ENCODE data around the gene SOHLH1. TPM values are rescaled to one million over a fixed set of nuclear protein-coding genes. Genes with fewer than 3 reads are reported as not detected.

Gene SOHLH1
- total RNA-seq, 3 donors from 2014 or later = not detected

DNA sequence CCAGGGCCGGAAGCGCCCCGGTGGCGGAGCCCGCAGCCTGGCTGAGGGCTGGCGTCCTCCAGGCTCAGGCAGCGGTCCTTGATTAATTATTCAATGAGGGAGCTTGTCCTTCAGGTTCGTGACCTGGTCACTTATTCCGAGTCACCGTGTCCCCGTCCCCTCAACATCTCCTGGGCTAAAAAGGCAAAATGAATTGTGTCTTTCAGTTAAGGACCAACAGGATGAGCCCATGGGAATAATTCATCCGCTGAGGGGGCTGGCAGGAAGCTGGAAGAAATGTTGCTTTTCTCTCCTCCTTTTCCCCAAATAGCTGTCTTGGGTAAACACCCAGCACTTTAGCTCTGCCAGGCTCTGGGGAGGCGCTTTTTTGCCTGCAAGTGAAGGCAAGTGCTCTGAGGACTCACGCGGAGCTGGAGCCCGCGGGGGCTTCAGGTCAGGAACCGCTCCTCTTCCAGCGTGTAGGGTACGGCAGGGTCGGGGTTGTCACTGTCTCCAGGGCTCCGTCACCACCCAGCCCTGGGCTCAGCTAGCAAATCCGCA, 15.8 kb upstream of the SOHLH1 start:
- Histone ChIP-seq H3K4me3 (no peak overlapping the region), H3K27me3 (peaks cover 0 to 90% of the 10 kb centered on the region in 2 donors), H3K9me3 (no peaks in the 10 kb centered on the region), H3K4me1 (no peaks in the 10 kb centered on the region), H3K27ac (no peak overlapping the region), H3K36me3 (no peaks in the 10 kb centered on the region)
- intact Hi-C loops (cut with DNase I; ENCODE audit: low total_unique reads) = no loop called here
- TF ChIP-seq, protein P1, sequence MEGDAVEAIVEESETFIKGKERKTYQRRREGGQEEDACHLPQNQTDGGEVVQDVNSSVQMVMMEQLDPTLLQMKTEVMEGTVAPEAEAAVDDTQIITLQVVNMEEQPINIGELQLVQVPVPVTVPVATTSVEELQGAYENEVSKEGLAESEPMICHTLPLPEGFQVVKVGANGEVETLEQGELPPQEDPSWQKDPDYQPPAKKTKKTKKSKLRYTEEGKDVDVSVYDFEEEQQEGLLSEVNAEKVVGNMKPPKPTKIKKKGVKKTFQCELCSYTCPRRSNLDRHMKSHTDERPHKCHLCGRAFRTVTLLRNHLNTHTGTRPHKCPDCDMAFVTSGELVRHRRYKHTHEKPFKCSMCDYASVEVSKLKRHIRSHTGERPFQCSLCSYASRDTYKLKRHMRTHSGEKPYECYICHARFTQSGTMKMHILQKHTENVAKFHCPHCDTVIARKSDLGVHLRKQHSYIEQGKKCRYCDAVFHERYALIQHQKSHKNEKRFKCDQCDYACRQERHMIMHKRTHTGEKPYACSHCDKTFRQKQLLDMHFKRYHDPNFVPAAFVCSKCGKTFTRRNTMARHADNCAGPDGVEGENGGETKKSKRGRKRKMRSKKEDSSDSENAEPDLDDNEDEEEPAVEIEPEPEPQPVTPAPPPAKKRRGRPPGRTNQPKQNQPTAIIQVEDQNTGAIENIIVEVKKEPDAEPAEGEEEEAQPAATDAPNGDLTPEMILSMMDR (IDR thresholded peaks at IDR 0.05) = no peak
- no peak for TF ChIP-seq POLR2AphosphoS5 (IDR thresholded peaks at IDR 0.05)
- TF ChIP-seq POLR2A (IDR thresholded peaks at IDR 0.05) = no peak
- DNase-seq (ENCODE audit: low spot score in 2 of 2) = no peak

DNA sequence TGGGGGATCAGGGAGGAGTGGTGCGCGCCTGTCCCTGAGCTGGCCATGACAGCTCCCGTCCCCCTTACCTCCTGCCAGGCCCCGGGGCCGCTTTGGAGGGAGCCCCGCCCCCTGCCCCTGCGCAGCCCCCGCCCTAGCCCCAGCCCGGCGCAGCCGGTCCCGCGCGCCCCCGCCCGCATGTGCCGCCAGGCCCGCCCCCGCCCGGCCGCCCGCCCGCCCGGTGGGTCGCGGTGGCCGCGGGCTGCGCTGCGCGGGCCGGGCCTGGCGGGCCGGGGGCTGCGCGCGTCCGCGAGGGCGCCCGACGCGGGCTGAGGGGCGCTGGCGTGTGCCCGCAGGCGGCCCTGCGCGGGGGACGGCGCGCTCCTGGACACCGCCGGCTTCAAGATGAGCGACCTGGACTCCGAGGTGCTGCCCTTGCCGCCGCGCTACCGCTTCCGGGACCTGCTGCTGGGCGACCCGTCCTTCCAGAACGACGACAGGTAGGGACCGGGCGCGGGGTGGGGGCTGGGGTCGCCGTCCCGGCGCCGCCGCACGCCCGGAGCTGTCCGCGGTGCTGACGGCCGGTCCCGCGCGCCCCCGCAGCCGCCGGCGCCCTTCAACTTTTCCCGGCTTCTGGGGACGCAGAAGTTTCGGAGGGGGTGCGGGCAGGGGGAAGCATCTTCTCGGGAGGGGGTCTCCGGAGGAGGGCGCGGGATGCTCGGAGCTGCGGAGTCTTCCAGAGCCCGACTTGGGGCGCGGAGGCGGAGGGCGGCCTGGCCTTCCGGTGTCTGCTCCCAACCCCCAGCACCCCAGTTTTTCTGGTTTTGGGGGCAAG, 15.2 kb upstream of the SOHLH1 start:
- Histone ChIP-seq H3K4me3 (peak overlapping the region in 1 of 3 donors; percentile 17), H3K9me3 (no peaks in the 10 kb centered on the region), H3K36me3 (no peaks in the 10 kb centered on the region), H3K27me3 (peaks cover 0 to 83% of the 10 kb centered on the region in 2 donors), H3K27ac (no peak overlapping the region), H3K4me1 (no peaks in the 10 kb centered on the region)
- intact Hi-C loops (cut with DNase I; ENCODE audit: low total_unique reads) = no loop called here
- DNase-seq (ENCODE audit: low spot score in 2 of 2) = no peak
- TF ChIP-seq POLR2AphosphoS5 (IDR thresholded peaks at IDR 0.05) (no peak), POLR2A (IDR thresholded peaks at IDR 0.05) (no peak)
- TF ChIP-seq, protein P1 (IDR thresholded peaks at IDR 0.05) = no peak

DNA sequence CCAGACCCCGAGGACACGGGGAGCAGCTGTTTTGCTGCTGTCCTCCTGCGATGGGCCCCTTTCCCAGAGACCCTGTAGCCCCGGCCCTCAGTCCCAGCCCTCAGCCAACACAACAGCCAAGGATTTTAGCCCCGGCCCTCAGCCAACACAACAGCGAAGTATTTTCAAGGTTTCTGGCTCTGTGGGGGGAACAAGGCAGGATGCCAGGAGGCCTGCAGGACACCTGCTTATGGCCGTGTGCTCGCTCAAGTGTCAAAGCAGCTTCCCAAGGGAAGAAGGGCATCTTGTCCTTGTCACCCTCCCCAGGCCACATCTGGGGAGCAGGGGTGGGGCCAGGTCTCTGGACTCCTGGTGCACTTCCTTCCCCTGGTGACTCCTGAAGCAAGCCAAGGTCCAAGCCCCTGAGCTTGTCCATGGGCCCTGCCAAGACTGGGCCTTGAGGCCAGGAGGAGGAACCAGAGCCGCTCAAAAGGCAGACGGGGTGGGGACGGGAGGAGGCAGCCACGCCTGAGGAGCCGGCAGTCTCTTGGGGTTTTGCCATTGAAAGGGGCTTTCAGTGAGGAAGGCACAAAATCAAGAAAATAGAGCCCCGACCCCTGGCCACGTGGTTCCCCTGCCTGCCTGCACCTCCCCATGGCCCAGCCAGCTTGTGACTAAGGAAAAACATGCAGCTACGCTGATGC, 13.5 kb upstream of the SOHLH1 start:
- H3K4me1 ChIP-seq = no peaks in the 10 kb centered on the region
- H3K27ac ChIP-seq = no peak overlapping the region
- no peaks in the 10 kb centered on the region for H3K9me3 ChIP-seq
- H3K36me3 ChIP-seq = no peaks in the 10 kb centered on the region
- intact Hi-C loops (cut with DNase I; ENCODE audit: low total_unique reads) = no loop called here
- TF ChIP-seq POLR2A (IDR thresholded peaks at IDR 0.05) (no peak), POLR2AphosphoS5 (IDR thresholded peaks at IDR 0.05) (no peak)
- peaks cover 0 to 82% of the 10 kb centered on the region in 2 donors for H3K27me3 ChIP-seq
- no peak overlapping the region for H3K4me3 ChIP-seq
- DNase-seq (ENCODE audit: low spot score in 2 of 2) = no peak

DNA sequence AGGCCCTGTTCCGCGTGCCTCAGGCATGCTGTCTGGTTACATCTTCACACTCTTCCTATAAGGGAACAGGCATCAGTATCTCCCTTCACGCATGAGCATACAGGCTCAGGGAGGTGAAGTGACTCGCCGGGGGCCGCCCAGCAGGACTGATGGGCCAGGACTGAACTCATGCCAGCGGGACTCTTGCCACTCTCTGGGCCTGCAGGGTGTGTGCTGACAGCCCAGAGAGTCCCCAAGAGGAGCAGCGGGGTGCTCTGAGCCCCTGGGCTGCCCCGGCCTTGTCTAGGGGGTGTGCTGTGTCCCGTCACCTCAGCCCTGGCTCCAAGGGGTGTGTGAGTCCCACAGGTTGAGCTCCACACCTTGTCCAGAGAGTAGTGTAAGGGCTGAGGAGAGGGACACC, 12.6 kb upstream of the SOHLH1 start:
- H3K27me3 ChIP-seq = peaks cover 0 to 82% of the 10 kb centered on the region in 2 donors
- no peaks in the 10 kb centered on the region for H3K4me1 ChIP-seq
- intact Hi-C loops (cut with DNase I; ENCODE audit: low total_unique reads) = no loop called here
- DNase-seq (ENCODE audit: low spot score in 2 of 2) = no peak
- no peaks in the 10 kb centered on the region for H3K9me3 ChIP-seq
- TF ChIP-seq, protein P1 (IDR thresholded peaks at IDR 0.05) = no peak
- TF ChIP-seq POLR2A (IDR thresholded peaks at IDR 0.05) (no peak), POLR2AphosphoS5 (IDR thresholded peaks at IDR 0.05) (no peak)
- no peaks in the 10 kb centered on the region for H3K36me3 ChIP-seq
- H3K27ac ChIP-seq = no peak overlapping the region
- H3K4me3 ChIP-seq = no peak overlapping the region

DNA sequence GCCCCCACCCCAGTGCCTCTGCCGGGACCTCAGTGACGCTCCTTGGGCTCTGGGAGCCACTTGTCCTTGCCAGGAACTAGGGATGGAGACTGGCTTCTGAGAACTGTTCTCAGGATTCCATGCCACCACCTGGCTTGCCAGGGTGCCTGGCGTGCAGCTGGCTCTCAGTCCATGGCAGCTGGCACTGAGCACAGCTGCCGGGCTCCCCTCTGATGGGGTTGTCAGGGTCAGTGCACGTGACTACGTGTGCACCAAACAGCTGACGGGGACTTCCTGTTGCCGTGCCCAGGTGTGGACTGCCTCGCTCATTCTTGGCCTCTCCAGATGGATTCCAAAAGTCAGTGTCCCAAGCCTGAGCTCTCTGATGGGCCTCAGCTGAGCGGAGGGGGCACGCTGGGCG, 12.1 kb upstream of the SOHLH1 start:
- intact Hi-C loops (cut with DNase I; ENCODE audit: low total_unique reads) = no loop called here
- no peaks in the 10 kb centered on the region for H3K4me1 ChIP-seq
- H3K27me3 ChIP-seq = peaks cover 0 to 82% of the 10 kb centered on the region in 2 donors
- no peak overlapping the region for H3K4me3 ChIP-seq
- no peaks in the 10 kb centered on the region for H3K36me3 ChIP-seq
- no peaks in the 10 kb centered on the region for H3K9me3 ChIP-seq
- no peak for DNase-seq (ENCODE audit: low spot score in 2 of 2)
- TF ChIP-seq POLR2AphosphoS5 (IDR thresholded peaks at IDR 0.05) = no peak
- TF ChIP-seq, protein P1 (IDR thresholded peaks at IDR 0.05) = no peak
- no peak for TF ChIP-seq POLR2A (IDR thresholded peaks at IDR 0.05)
- no peak overlapping the region for H3K27ac ChIP-seq
